Midbrain (tissue), 1 donor: Measurements from ENCODE around the gene TREX2.

Experiments used
- DNase-seq: peaks from one replicate; lab custom pipeline; 2025; lab: John Stamatoyannopoulos, UW

Gene TREX2, protein sequence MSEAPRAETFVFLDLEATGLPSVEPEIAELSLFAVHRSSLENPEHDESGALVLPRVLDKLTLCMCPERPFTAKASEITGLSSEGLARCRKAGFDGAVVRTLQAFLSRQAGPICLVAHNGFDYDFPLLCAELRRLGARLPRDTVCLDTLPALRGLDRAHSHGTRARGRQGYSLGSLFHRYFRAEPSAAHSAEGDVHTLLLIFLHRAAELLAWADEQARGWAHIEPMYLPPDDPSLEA

DNA sequence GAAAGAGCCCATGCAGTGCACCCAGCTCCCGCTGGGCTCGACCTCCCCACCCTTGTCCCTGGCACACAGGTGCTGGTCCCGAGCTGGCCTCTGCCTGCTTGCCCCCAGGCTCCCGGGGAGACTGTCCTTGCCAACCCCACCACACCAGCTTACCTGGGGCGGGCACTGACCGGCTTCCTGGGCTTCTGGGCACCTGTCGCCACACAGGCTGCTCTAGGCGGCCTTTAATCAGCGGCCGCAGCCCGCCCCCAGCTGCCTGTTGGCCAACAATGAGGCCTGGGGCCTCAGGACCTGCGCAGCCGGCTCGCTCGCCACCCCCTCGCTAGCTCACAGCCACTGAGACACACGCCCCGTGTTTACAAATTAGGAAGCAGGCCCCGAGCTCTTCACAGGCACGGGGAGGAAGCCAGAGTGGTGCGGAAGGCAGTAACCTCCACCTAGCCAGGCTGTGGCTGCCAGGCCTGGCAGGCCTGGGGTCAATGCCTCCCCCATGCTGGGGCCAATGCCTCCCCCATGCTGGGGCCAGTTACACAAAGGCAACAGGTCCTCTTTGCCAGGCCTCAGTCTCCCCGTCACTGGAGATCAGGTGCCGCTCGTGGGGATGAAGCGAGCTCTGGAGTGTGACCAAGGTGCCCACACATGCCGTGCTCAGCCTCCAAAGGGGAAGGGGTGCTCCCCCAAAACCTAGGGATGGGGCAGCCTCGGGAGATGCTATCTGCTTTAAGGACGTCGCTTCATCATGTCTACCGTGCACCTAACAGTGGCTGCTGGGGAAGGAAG, at the start of gene TREX2:
TREX2 (minus strand) TSS at position 201 of the 780 bp plus-strand sequence. CDS start 626 bp downstream, outside the sequence.
- DNase-seq: no peak

DNA sequence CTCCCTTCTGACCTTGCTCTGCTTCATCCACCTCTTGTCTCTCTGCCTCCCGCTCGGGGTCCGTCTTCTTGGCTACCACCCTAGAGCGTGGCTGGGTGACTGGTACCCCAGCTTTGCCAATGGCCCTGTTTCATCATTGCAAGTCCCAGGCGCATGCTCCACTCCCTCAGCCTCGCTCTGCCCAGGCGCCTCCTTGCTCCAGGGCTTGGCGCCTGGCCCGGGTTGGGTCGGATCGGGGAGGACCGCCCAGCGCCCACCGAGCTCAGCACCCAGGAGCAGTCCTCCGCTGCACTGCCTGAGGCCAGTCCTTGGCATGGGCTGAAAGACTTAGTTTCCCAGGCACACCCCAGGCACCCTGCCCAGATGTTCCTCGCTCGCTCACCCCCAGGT, 49.5 kb upstream of the TREX2 start:
- no peak for DNase-seq

DNA sequence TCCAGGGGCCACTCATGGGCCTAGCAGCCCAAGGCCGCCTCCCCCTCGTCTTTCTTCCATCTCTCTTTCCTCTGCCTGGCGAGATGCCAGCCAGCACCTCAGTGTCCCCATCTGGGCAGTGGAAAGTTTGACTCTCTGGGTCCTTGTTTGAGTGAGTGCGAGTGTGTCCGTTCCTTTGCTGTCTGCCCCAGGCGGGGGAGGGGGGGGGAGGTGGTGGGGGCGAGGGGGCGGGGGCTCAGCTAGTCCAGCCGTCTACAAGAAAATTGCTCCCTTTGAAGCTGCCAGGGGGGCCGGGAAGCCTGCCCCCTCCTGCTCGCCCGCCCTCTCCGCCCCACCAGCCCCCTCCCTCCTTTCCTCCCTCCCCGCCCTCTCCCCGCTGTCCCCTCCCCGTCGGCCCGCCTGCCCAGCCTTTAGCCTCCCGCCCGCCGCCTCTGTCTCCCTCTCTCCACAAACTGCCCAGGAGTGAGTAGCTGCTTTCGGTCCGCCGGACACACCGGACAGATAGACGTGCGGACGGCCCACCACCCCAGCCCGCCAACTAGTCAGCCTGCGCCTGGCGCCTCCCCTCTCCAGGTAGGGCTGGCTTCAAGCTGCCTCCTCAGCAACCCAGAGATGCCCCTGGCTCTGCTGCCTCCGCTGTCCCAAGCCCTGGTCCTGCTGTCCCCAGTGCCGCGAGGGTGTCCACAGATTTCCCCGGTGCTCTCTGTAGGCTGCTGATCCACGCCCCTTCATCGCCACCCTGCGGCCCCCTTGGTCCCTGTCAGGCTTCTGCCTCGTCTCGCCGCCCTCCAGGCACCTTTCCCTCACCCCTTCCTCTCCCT, 48.9 kb upstream of the TREX2 start, which contains the start of gene BGN:
BGN (plus strand) TSS at position 440 of the 821 bp plus-strand sequence. CDS start 9,652 bp downstream, outside the sequence.
- no peak for DNase-seq

DNA sequence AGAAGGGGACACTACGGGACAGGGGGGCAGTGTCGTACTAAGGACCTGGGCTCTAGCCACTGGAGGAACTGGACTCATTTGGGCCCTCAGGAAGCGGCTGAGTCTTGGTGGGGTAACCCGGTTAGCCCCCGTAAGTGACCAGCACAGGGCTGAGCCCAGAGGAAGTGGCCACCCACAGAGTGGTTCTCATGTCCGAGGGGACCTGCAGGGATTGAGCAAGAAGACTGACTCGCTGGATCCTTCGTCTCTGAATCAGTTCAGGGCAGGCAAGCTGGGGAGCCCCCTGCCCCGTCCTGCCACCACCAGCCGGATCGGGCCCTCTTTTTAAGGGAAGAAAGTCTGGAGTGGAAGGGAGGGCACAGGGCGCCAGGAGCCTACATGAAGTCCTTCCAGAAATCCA, 48.2 kb upstream of the TREX2 start:
- DNase-seq: no peak

DNA sequence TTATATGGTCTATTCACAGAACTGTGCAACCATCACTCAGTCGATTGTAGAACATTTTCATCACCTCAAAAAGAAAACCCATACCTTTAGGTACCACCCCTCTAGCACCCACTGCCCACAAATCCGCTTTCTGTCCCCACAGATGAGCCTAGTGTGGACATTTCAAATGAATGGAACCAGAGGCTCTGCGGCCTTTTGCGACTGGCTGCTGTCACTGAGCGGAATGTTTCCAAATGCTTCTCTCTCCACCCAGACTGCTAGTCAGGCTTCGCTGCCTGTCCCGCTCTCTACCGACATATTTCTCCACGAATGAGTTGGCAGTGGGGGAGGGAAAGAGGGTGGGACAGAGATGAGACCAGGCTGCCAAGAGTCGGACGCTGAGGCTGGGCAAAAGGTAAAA, 47.2 kb upstream of the TREX2 start:
- no peak for DNase-seq

DNA sequence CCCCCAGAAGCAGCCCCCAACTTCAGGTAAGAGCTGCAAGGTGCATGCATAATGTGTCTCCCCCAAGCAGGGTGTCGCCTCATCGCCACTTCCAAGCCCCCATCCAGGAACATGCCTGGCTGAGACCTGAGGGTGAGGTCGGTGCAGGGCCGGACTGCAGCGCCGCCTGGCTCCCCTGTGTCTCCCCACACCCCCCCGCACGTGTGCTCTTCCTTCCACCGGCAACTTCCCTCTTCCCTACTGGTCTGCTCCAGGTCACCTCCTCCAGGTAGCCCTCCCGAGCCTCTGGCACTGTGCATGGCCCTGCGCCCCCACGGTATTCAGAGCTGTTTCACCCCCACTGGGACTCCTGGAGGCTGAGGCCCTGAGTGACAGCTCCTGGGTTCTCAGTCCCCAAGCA, 46.7 kb upstream of the TREX2 start:
- no peak for DNase-seq

DNA sequence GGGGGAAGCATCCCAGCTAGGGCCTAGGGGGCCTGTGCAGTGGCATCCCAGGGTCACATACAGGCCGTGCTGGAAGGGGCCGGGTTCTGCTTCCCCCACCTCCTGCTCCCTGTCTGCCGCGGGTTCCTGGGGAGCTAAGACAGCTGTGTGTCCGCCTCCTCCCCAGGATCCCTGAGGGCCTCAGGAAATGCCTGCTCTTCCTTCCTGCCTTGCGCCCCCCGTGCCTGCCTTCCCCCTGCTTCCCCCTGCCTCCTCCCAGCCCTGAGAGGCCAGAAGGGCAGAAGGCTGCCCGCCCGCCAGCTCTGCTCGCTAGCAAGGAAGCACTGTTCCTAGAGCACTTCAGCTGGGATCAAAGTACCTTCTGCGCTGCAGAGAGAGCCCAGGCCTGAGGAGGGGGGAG, 46.1 kb upstream of the TREX2 start:
- no peak for DNase-seq

DNA sequence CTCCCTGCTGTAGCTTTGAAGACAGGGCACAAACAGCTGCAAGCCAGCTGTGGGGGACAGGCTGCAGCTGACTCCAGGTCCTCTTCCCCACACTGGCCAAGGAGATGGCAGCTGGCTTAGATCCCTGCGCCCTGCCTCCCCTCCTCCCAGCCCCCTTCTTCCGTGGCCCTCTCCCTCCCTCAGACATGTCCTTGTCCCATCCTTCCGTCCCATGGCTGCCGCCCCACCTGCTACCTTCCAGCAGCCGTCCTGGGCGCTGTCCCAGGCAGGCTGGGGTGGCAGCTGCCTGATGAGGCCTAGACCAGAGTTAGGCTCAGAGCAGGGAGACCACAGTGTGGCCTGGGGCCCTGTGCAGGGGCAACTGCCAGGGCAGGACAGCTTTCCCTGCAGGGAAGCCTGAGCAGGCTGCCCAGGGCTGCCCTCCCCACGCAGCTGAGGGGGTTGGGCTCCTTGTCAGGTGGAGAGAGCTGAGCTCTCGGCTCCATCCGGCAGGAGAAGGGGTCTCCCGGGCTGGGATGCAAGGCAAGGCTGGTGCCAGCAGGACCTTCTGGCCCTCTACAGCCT, 45.6 kb upstream of the TREX2 start:
- no peak for DNase-seq

DNA sequence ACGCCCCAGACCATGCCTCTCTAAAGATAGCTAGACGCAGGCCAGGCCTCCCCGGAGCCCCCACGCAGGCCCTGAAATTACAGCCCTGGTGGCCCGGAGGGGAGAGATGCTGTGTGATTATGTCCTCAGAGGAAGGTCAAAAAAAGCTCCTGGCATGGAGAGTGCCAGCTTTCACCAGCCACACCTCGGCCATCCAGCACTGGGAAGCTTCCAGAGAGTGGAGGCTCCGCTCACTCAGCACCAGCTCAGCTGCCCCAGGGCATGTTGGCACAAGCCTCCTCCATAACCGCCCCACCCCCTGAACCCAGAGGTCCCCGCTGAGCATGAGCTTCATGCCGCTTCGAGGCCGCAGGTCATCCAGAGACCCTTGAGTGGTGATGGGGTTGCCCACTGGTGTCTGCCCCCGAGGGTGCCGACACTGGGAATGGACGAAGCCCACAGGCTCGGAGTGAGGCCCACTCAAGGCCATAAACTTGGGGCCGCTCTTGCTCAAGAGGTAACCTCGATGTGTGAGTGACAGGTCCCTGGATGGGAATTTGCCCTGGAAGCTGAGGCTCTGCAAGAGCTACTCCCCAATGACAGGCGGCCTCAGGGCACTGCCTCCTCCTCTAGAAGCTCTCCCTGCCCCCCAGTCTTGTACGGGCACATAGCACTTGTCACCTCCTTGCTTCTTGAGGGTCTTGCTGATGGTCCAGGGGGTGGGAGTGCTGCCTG, 44.5 kb upstream of the TREX2 start:
- no peak for DNase-seq

DNA sequence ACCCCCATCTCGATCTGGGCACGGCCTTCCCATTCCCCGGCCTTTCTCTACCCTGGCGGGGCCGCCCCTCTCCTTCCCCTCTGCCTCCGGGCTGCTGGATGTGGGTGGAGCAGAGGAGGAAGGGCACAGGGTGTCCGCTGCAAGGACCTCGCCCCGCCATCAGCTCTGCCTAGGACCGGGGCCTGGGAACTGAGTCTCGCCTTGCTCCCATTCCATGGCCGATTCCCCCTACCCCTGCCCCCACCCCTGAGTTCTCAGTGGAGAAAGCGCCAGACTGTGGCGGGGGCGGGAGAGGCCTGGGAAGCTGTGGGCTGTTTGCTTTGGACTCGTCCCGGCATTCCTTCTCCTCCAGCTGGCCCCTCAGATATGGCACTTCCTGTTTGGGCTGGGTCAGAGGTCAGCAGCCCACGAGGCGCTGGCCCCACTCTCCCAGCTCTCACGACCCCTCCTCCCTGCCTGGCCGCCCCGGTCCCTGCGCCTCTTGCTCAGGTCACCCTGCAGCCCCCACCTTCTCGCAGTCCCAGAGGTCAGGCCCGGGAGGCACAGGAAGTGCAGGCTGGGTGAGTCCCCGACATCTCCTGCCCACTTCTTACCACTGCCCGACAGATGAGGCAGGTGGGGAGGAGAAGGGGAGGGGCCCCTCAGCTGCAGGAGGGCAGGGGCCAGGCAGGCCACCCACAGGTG, 42.5 kb upstream of the TREX2 start:
- no peak for DNase-seq

DNA sequence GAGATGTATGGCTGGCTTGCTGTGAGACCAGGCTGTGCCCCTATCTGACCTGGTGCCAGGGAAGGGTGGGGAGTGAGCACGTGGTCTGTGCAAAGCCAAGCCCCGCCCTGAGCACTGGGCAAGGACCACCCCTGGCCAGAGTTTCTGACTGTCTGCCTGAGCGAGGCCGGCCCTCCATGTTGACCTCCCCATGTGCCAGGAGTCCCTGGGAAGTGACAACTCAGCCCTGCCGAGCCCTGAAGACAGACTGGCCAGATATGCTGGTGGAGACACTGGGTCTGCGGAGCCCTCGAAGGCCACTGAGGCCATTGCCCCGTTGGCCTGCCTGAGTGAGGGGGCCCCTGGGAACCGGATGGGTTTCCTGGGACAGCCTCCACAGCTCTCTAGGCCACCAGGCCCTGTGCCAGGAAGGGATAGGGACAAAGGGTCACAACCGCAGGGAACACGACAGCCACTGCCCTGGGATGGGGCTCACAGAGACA, 41.8 kb upstream of the TREX2 start:
- DNase-seq: no peak

DNA sequence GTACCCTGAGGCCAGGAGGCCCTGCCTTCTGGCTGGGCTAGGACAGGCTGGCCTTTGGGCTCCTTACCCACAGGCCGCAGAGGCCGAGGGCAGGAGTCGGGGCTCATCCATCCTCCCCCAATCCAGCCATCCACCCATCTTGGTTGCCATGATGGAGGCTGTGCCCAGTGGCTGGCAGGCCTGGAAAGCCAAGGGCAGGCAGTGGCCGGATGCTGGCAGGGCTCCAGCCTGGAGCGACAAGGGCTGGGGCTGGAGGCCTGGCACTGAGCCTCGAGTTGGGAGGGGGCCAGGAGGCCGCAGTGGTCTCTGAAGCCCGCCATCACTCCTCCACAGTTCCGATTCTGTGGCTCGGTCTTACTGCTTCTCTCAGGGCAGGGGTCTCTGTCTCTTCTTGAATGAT, 40.3 kb upstream of the TREX2 start:
- no peak for DNase-seq

DNA sequence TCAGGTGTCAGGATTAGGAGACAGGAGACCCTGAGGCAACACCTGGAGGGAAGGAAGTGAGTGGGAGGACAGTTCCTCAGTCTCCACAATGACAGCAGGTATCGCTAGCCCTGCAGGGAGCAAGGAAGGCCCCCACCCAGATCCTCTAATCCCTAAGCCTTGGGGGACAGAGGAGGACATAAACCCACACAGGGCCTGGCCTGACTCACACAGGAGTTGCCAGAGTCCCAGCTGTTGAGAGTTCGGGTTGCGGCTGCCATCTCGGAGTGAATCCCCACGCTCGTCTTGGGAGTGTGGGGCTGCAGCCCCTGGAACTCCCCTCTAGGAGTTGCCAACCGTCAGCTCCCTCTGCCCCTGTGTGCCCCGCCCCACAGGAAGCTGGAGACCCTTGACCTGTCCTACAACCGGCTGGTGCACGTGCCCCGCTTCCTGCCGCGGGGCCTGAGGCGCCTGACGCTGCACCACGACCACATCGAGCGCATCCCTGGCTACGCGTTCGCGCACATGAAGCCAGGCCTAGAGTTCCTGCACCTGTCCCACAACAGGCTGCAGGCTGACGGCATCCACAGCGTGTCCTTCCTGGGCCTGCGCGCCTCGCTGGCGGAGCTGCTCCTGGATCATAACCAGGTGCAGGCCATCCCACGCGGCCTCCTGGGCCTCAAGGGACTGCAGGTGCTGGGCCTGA, 39.7 kb upstream of the TREX2 start:
- DNase-seq: no peak

DNA sequence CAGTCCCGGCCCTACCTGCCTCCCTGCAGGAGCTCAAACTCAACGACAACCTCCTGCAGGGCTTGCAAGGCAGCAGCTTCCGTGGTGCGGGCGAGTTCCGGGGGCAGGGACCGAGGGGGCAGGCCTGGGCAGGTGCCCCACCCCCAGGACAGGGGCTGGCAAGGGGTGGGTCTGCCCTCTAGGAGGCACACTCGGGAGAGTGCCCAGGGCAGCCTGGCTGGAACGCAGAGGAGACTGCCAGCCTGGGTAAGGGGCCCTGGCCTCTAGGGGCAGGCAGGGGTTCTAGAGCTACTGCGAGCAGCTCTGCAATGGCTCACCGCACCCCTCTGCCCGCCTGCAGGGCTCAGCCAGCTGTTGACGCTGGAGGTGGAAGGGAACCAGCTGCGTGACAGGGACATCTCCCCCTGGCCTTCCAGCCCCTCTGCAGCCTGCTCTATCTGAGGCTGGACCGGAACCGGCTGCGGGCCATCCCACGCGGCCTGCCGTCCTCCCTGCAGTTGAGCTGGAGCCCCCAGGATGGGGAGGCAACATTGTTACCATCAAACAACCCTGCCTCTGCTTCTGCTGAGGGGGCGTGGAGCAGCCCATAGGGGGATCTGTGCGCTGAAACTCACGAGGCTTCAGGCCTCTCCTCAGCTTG, 36.6 kb upstream of the TREX2 start:
- no peak for DNase-seq

DNA sequence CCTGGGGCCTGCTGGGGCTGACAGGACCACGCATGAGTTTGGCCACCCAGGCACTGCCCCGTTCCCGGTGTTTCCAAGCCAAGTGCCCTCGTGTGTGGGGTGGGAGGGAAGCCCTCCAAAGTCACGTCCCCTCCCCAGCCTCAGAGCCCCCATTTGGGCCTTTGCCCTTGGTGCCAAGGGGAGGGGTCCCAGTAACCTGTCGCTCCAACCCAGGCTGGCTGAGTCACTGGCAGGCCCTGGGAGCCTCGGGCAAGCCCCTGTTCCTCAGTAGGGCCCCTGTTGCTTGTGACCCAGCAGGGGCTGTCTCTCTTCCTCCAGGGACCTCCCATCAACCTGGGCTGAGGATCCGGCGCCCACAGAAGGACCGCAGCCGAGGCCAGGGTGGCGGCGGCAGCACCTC, 35.2 kb upstream of the TREX2 start:
- no peak for DNase-seq

DNA sequence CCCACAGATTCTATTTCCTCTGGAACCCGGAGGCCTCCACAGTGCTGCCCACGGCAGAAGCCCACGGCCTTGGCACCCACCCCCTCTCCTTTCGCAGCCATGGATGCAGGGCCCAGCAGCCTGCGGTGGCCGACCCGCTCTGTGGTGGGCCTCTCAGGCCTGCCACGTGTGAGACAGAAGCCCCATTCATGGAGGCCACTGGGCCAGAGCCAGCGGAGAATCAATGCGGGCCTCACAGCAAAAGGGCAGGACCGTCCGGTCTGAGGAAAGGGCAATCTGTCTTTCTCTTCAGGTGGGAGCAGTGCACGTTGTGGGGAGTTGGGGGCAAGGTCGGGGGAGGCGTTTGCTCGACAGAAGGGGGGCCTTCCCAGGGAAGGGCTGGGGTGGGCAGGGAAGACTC, 32.9 kb upstream of the TREX2 start:
- peak; percentile 20 for DNase-seq

DNA sequence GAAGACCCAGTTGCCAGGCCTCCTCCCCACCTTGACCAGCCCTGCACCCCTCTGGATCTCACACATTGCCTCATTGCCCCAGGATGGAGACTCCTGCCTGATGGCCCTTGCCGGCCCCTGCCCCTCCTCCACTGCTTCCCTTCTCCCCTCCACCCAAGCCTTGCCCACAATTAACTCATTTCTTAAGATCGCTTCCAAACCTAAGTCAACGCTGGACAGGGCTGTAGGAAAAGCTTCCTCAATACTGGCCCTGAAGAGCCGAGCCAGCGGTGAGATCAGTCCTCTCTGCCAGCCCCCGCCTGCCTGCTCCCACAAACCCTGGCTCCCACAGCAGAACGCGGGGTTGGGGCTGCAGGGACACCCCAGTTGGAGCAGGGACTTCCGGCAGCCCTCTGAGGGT, 32.0 kb upstream of the TREX2 start:
- no peak for DNase-seq

DNA sequence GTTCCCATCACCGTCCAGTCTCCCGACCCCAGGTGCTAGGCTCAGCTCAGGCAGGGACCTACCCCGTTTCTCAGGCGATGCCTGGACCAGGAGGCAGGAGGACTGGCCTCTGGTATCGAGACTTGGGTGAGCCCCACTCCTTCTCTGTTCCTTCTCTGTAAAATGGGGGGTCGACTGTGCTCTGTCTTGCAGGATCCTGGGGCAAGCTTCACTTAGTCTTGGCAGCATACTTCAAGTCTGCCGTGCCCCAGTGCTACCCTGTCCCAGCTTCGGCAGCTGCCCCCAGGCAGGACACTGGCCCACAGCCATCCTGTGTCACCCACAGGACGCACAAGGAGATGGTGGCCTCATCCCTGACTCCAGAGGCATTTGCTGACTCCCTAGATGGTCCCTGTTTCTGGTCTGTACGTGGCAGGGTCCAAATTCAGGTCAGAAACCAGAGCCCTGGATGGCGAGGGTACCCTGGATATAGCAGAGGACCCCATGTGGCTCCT, 31.6 kb upstream of the TREX2 start:
- DNase-seq: no peak

DNA sequence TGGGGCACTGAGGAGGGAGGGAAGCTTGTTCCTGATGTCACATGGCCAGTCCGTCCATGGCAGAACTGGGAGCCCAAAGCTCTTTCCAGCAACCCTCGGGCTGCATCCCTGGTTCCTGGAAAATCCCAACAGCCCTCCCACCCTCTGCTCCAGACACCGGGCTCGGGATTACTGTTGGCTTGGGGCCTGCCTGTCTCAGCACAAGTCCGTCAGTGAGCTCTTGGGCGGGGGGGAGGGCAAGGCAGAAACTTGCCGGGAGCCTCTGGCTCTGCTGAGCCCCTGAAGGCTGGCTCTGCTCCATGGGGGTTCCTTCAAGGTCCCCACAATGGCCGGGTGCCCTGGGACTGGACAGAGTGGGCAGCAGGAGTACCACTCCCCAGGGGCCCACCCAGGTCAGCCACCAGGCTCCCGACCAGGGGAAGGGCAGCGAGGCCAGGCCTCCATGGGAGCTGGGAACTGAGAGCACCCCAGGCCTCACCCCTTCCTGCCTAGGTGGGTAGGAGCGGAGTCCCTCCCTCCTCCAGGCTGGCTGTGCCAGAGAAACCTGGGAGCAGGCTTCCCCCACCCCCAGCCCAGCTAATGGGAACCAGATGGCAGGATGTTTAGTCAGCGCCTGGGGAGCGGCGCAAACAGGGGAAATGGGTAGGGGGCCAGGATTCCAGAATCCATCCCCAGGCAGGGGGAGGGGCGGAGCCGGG, 31.0 kb upstream of the TREX2 start:
- DNase-seq: peak; percentile 4
